NT2/D1 (cell line): ENCODE results near the gene CHTF18.
A peak's percentile ranks its signal among the peaks of the same experiment; 100 is the strongest.

Experiments used
- DNase-seq: peaks from one replicate; pipeline ENCODE4 v3.0.0-alpha.2; 2011; ENCODE audit warnings: low read depth, low spot score
- H3K27me3 ChIP-seq: 2 replicates; pipeline ENCODE4 v1.6.0; 2011; ENCODE audit warnings: mild to moderate bottlenecking; ENCODE audit not compliant: insufficient read length, insufficient read depth
- H3K36me3 ChIP-seq: 2 replicates; pipeline ENCODE4 v1.6.1; 2011; ENCODE audit warnings: mild to moderate bottlenecking, low read length, mixed read lengths; ENCODE audit not compliant: insufficient read depth, insufficient read length
- H3K4me1 ChIP-seq: 2 replicates; pipeline ENCODE4 v1.5.1; 2011; ENCODE audit not compliant: insufficient read depth, insufficient read length
- H3K4me3 ChIP-seq: 2 replicates; pipeline ENCODE4 v1.5.1; 2011; ENCODE audit warnings: low read depth; ENCODE audit not compliant: insufficient read length
- H3K9ac ChIP-seq: 2 replicates; pipeline ENCODE4 v1.6.0; 2011; ENCODE audit warnings: low read depth; ENCODE audit not compliant: insufficient read length
- H3K9me3 ChIP-seq: 2 replicates; pipeline ENCODE4 v1.5.1; 2011; ENCODE audit warnings: mild to moderate bottlenecking, low read length; ENCODE audit not compliant: insufficient read depth
- SUZ12 ChIP-seq: IDR thresholded peaks from 2 replicates; pipeline ENCODE4 v1.6.1; 2011; ENCODE audit not compliant: insufficient read length, insufficient read depth; ENCODE audit errors: extremely low read depth
- YY1 ChIP-seq: IDR thresholded peaks from 2 replicates; pipeline ENCODE4 v1.6.1; 2011; ENCODE audit not compliant: insufficient read length, insufficient read depth
- ZNF274 ChIP-seq: IDR thresholded peaks from 2 replicates; pipeline ENCODE4 v1.6.1; 2011; ENCODE audit warnings: mild to moderate bottlenecking, low read depth, low read length

CHTF18 gene

DNA sequence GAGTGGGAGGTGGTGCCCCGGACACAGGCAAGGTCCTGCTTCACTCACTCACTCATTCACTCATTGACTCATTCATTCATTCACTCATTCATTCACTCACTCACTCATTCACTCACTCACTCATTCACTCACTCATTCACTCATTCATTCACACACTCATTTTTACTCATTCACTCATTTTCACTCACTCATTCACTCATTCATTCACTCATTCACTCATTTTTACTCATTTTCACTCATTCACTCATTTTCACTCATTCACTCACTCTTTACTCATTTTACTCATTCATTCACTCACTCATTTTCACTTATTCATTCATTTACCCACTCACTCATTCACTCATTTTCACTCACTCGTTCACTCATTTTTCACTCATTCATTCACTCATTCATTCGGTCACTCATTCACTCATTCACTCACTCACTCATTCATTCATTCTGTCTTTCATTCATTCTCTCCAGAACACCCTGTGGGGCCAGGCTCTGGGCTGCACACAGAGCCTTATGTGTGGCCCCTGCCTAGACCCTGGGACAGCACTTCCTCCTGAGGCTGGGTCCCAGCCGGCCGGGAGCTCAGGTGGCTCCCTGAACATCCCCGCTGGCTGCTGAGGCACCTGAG lies 9.4 kb upstream of the CHTF18 start:
- no peak for DNase-seq
- Histone ChIP-seq H3K27me3 (peaks cover 21% of the 10 kb centered on the region), H3K4me1 (peaks cover 10% of the 10 kb centered on the region), H3K4me3 (no peak overlapping the region), H3K36me3 (peaks cover 1% of the 10 kb centered on the region), H3K9ac (no peak overlapping the region), H3K9me3 (no peaks in the 10 kb centered on the region)
- no peak for TF ChIP-seq SUZ12
- TF ChIP-seq ZNF274: no peak
- no peak for TF ChIP-seq YY1

DNA sequence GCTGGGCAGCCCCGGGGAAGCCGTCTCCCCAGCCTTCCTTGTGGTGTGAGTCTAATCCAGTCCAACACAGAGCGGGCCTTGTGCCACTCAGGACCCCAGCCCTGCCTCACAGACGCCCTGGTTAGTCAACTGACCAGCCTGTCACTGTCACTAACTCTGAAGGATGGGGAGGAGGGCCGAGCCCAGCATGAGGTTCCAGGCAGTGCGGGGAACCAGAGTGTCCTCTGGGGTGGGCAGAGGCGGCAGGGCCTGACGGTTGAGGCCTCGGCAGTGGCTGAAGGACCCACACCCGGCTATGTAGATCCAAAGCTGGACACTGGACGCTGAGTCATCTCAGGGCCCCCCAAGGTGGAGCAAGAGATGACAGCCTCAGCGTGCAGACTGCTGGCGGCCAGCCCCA lies 8.9 kb upstream of the CHTF18 start:
- Histone ChIP-seq H3K27me3 (peaks cover 21% of the 10 kb centered on the region), H3K4me1 (peaks cover 11% of the 10 kb centered on the region)

DNA sequence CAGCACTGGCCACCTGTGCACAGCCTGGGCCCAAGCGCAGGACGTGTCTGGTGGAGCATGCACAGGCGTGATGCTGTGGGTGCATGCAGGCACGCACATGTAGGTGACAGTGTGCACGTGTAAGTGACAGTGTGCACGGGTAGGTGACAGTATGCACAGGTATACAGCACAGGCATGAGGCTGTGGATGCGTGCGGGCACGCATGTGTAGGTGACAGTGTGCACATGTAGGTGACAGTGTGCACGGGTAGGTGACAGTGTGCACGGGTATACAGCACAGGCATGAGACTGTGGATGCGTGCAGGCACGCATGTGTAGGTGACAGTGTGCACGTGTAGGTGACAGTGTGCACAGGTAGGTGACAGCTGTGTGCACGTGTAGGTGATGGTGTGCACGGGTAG lies 8.1 kb upstream of the CHTF18 start:
- DNase-seq: no peak
- Histone ChIP-seq H3K27me3 (peaks cover 21% of the 10 kb centered on the region), H3K4me1 (peaks cover 11% of the 10 kb centered on the region)

More for the DNA sequence above, 8.9 kb upstream of the CHTF18 start:
- Histone ChIP-seq H3K4me3 (no peak overlapping the region), H3K36me3 (peaks cover 6% of the 10 kb centered on the region), H3K9me3 (no peaks in the 10 kb centered on the region), H3K9ac (no peak overlapping the region)
- no peak for DNase-seq
- no peak for TF ChIP-seq YY1
- no peak for TF ChIP-seq SUZ12
- no peak for TF ChIP-seq ZNF274

DNA sequence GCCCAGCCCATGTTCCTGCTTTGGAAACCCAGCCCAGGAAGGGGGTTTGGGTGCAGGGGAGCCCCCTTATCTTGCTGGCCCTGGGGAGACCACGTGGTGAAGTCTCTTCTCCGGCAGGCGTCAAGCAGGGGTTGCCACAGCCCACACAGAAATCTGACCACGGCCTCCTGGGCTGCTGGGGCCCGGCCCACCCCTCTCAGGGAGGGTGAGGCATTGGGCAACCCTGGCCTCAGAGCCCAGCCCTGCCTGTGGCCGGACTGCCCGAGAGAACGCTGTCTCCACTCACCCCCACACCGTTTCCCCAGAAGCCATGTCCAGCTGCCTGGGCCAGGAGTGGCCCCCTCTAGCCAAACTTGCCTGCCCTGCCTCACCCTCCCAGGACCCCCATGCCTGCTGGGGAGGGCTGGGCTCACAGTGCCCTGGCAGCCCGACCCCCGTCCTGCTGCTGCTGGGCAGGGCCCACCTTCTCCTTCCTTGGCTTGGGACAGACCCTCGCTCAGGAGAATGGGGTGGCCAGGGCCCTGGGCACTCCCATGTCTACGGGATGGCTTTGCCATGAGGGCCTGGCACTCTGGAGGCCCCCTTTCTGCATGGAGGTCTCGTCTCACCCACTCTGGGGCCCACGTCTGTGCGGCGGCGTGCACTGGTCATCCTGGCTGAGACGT lies 6.9 kb upstream of the CHTF18 start:
- peaks cover 13% of the 10 kb centered on the region for H3K4me1 ChIP-seq
- DNase-seq: no peak
- no peaks in the 10 kb centered on the region for H3K9me3 ChIP-seq
- H3K4me3 ChIP-seq: no peak overlapping the region
- H3K27me3 ChIP-seq: peaks cover 21% of the 10 kb centered on the region
- peaks cover 23% of the 10 kb centered on the region for H3K36me3 ChIP-seq
- no peak for TF ChIP-seq YY1
- no peak for TF ChIP-seq ZNF274
- TF ChIP-seq SUZ12: no peak
- no peak overlapping the region for H3K9ac ChIP-seq

More for the DNA sequence above, 8.1 kb upstream of the CHTF18 start:
- H3K4me3 ChIP-seq: no peak overlapping the region
- no peak overlapping the region for H3K9ac ChIP-seq
- TF ChIP-seq YY1 (no peak), SUZ12 (no peak), ZNF274 (no peak)
- H3K9me3 ChIP-seq: no peaks in the 10 kb centered on the region
- H3K36me3 ChIP-seq: peaks cover 13% of the 10 kb centered on the region

DNA sequence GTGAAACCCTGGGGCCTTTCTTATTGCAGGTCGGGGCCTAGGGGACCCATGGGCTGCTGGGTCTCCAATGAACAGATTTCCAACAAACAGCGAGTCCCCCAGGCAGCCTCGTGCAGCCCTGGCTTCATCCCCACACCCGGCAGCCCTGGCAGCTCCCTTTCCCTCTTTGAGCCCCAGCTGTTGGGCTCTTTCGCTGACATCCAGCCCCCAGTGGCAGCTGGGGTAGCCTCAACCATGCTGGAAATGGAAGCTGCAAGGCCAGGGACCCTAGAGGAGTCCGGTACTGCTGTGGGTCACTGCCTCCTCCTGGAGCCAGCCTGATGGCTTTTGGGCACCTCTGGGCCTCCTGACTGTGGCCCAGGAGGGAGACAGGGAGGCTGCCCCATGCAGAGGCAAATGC lies 6.2 kb upstream of the CHTF18 start:
- DNase-seq: no peak
- H3K4me3 ChIP-seq: no peak overlapping the region
- peaks cover 21% of the 10 kb centered on the region for H3K27me3 ChIP-seq
- H3K9me3 ChIP-seq: no peaks in the 10 kb centered on the region
- no peak for TF ChIP-seq YY1
- TF ChIP-seq ZNF274: no peak
- TF ChIP-seq SUZ12: no peak
- peaks cover 13% of the 10 kb centered on the region for H3K4me1 ChIP-seq
- peaks cover 31% of the 10 kb centered on the region for H3K36me3 ChIP-seq
- no peak overlapping the region for H3K9ac ChIP-seq

DNA sequence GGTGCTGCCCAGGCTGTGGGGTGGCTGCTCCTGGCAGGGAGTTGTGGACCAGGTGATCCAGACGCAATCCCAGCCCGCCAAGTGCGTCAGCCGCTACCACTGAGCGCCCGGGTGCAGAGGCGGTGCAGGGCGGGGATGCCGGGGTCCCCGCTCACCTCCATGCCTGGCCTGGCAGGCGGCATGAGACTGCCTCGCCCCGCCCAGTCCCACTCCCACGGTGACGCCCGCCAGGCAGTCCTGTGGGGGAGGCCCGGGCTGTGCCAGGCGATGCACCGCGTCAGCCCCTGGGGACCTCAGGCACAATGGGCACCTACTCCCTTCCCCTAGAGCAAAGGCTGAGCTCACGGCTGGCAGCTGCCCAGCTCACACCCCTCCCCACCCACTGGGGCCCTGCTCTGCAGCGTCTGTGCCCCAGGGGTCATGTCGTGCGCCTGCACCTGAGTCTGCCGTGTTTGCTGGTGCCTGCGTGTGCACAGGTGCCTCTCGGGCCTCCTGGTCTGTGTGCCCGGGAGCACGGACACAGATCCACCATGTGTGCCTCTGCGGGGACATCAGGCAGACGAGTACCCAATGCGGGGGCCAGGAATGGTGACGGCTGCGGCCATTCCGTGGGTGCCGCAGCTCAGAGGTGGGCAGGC lies 5.5 kb upstream of the CHTF18 start:
- Histone ChIP-seq H3K4me1 (peaks cover 13% of the 10 kb centered on the region), H3K4me3 (no peak overlapping the region), H3K9me3 (no peaks in the 10 kb centered on the region), H3K27me3 (peaks cover 21% of the 10 kb centered on the region), H3K36me3 (peaks cover 34% of the 10 kb centered on the region), H3K9ac (peak overlapping the region; percentile 47)
- no peak for DNase-seq
- TF ChIP-seq ZNF274 (no peak), SUZ12 (no peak), YY1 (no peak)

DNA sequence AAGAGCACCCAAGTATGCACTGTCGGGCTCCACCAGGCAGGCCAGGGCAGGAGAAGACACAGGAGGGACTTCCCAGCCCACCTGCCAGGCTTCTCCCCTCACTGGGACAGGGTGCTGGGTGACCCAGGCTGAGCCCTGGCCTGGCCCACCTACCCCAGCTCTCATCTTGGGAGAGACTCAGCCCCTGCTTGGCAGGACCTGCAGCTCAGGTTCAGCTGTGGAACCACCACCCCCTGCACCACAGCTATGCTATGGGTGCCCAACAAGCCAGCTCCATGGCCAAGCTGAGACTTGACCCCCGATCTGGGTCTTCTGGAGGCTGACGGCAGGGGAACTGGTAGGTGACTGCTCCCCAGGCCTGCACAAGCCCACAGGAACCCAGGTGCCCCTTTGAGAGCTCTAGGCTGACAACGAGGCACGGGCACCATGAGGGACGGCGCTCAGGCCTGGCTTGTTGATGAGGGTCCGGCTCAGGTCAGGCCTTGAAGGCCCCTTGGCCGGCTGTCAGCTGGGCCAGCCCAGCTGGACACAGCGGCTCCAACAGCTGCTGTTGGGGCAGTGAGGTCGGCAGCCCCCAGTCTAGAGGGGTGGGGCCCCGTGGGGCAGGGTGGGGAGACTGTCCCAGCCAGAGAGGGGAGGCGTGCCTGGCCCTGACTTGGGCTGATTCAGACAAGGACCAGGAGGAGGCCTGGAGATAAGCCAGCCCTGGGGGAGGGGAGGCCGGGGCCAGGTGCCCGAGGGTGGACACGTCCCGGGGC lies 4.8 kb upstream of the CHTF18 start:
- TF ChIP-seq SUZ12 (no peak), YY1 (no peak), ZNF274 (no peak)
- H3K4me3 ChIP-seq: no peak overlapping the region
- H3K36me3 ChIP-seq: peaks cover 34% of the 10 kb centered on the region
- H3K27me3 ChIP-seq: peaks cover 17% of the 10 kb centered on the region
- H3K9me3 ChIP-seq: no peaks in the 10 kb centered on the region
- peaks cover 7% of the 10 kb centered on the region for H3K4me1 ChIP-seq
- peak overlapping the region; percentile 47 for H3K9ac ChIP-seq
- DNase-seq: no peak
